C4-2B (cell line): ENCODE data around the gene FNDC3B.

Source experiments
- CTCF ChIP-seq: fragments of 450-650 bp; conservative IDR thresholded peaks from 2 replicates; pipeline ENCODE4 v1.5.1; 2017; ENCODE audit warnings: mild to moderate bottlenecking
- ZFX ChIP-seq: fragments of 450-650 bp; IDR thresholded peaks from 2 replicates; pipeline ENCODE4 v1.6.1; 2017

DNA sequence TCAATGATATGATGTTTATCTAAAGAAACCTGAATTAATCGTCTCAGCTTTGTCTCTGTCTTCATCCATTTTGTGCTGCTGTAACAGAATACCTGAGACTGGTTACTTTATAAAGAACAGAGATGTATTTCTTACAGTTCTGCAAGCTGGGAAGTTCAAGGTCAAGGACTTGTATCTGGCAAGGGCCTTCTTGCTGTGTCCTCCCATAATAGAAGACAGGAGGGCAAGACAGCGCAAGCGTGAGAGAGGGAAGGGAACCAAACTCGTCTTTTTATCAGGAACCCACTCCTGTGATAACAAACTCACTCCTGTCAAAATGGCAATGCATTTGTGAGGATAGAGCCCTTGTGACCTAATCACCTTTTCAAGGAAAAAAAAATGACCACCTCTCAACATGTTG is 277.4 kb downstream of the FNDC3B start:
- TF ChIP-seq CTCF (no peak), ZFX (no peak)
